Mucosa of descending colon (tissue), 3 donors: Measurements from ENCODE around the gene PIAS1. TPM values are rescaled to one million over a fixed set of nuclear protein-coding genes. Genes with fewer than 3 reads are reported as not detected.

Experiments used
- ATAC-seq: fragments of 200-7000 bp; cut with Tn5 transposase; one replicate; pipeline ENCODE4 v1.9.1; 2020; ENCODE audit warnings: mild to moderate bottlenecking, moderate library complexity
- DNase-seq, 3 donors: peaks; one replicate each; pipeline ENCODE4 v3.0.0-alpha.2; 2020
- H3K36me3 ChIP-seq: fragments of 200-600 bp; one replicate; pipeline ENCODE4 v1.8.0; 2021; ENCODE audit warnings: low read depth, mild to moderate bottlenecking
- H3K4me1 ChIP-seq: fragments of 200-600 bp; one replicate; pipeline ENCODE4 v1.8.0; 2021; ENCODE audit warnings: low read depth, mild to moderate bottlenecking
- H3K4me3 ChIP-seq: fragments of 200-600 bp; one replicate; pipeline ENCODE4 v1.8.0; 2021; ENCODE audit warnings: mild to moderate bottlenecking
- H3K9me3 ChIP-seq: fragments of 200-600 bp; one replicate; pipeline ENCODE4 v1.8.0; 2021; ENCODE audit warnings: mild to moderate bottlenecking
- CTCF ChIP-seq: fragments of 200-600 bp; IDR thresholded peaks from one replicate; pipeline ENCODE4 v1.8.0; 2022; ENCODE audit warnings: antibody characterized with exemption, mild to moderate bottlenecking
- intact Hi-C, 2 donors: fragments of 100-400 bp; cut with DNase I in 1 of 2; cut with micrococcal nuclease in 1 of 2; formaldehyde crosslinking; loops; one replicate each; pipeline versions ENCODE4 v1.11.0 to v1.11.1; 2022; cut with DNase I, micrococcal nuclease
- total RNA-seq, 3 donors: library from RNA; stranded (reverse); fragmentation: NEBNext Ultra II Directional in 2 of 3; extraction: Animal tissue kit (Norgen Biotek cat#: 25700) in 2 of 3; gene quantifications; one replicate each; pipeline versions ENCODE4 v1.2.1 to v1.2.4, GENCODE V29; 2021 to 2023
- donor health status: DM: no; HTN: no; CAD: no; lungs with moderate emphysema.
- donor health status: DM: no; HTN: no; CAD: no.
- donor health status: DM: no; HTN: yes; CAD: no.

The PIAS1 gene
- total RNA-seq, 3 donors from 2014 or later = 35.4 to 59.3 (median 37.7) TPM

GRCh38 chr15:68197170-68197492, 143.0 kb downstream of the PIAS1 start:
- intact Hi-C loops = no loop called here
- no peak overlapping the region for H3K4me3 ChIP-seq
- DNase-seq (no peak), ATAC-seq (no peak)
- H3K9me3 ChIP-seq = no peaks in the 10 kb centered on the region
- no peak for TF ChIP-seq CTCF
- no peaks in the 10 kb centered on the region for H3K4me1 ChIP-seq
- H3K36me3 ChIP-seq = no peaks in the 10 kb centered on the region

- Histone ChIP-seq H3K4me1 (no peaks in the 10 kb centered on the region), H3K9me3 (no peaks in the 10 kb centered on the region), H3K4me3 (no peak overlapping the region), H3K36me3 (no peaks in the 10 kb centered on the region)
- TF ChIP-seq CTCF = no peak
- DNase-seq (no peak), ATAC-seq (no peak)
- intact Hi-C loops = no loop called here
These were observed 143.7 kb downstream of the PIAS1 start for GRCh38 chr15:68197661-68198437.

- intact Hi-C loops = no loop called here
- TF ChIP-seq CTCF = no peak
- H3K9me3 ChIP-seq = no peaks in the 10 kb centered on the region
- no peaks in the 10 kb centered on the region for H3K36me3 ChIP-seq
- ATAC-seq = no peak
- H3K4me3 ChIP-seq = no peak overlapping the region
- no peaks in the 10 kb centered on the region for H3K4me1 ChIP-seq
- peak in 1 of 3 donors; percentile 12 for DNase-seq
These were observed 145.2 kb downstream of the PIAS1 start for GRCh38 chr15:68199340-68199739.

GRCh38 chr15:68200016-68200861, 146.1 kb downstream of the PIAS1 start:
- ATAC-seq (no peak), DNase-seq (peak in 1 of 3 donors; percentile 25)
- intact Hi-C loops = no loop called here
- H3K36me3 ChIP-seq = no peaks in the 10 kb centered on the region
- H3K4me1 ChIP-seq = no peaks in the 10 kb centered on the region
- no peak for TF ChIP-seq CTCF
- no peaks in the 10 kb centered on the region for H3K9me3 ChIP-seq
- H3K4me3 ChIP-seq = no peak overlapping the region

GRCh38 chr15:68201153-68201878, 147.2 kb downstream of the PIAS1 start:
- no peaks in the 10 kb centered on the region for H3K36me3 ChIP-seq

More at GRCh38 chr15:68201153-68201878, 147.2 kb downstream of the PIAS1 start:
- no peak for TF ChIP-seq CTCF
- intact Hi-C loops = no loop called here
- Histone ChIP-seq H3K4me1 (peaks cover 2% of the 10 kb centered on the region), H3K9me3 (no peaks in the 10 kb centered on the region), H3K4me3 (no peak overlapping the region)
- peak in 1 of 3 donors; percentile 23 for DNase-seq
- ATAC-seq = no peak
